HG03103 (cell line): Measurements from ENCODE around the gene STRIP1.

ENCODE experiments used
- ATAC-seq: cut with Tn5 transposase; IDR thresholded peaks from one replicate; pipeline ENCODE4 v1.9.1; 2021; ENCODE audit warnings: low read depth; ENCODE audit not compliant: unreplicated experiment

Gene STRIP1

DNA sequence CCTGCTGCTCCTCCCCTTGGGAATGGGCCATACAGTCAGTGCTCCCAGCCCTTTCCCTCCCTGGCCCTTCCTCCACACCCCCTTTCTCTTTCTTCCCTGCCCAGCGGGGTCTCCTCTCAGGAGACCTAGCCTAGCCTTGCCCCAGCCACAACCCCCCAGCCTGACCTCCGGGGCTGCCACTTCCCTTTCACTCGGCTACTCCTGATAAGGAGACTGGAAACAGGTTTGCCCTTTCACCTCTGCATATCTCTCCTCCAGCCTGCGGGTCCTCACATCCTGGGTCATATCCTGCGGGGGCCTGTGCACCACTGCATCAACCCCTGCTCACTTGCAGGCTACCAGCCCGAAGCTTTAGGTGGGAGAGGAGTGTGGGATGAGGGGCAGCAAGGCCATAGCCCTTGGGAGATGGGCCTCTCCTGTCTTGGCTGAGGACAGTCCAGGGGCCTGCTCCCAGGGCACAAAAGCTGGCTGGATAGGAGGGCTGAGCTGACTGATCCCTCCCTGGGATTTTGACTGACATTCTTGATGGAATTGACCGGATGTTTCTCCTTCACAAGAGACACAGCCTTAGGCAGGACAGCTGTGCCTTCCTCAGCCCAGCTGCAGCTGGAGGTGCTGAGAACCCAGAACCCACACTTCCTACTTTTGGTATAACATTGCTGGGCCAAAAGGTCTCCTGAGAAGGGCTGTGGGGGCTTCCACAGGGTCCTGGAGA is 55.3 kb downstream of the STRIP1 start:
- ATAC-seq = no peak

DNA sequence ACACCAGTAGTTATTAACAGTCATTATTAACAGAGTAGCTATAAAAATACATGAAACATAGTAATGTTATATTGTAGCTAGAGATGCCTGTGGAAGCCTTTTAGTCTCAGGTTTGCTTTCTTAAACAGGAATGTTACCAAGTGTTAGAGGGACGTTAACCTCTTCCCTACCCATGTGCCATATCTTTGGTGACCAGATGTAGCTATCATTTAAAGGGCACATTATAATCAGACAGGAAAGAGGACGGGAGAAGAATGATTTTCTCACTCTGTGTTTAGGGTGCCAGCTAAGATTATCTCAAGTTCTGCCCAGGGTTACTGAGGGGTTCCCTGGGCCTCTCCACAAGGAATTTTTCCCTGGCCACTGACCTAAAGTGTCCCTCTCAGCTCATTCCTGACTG is 57.0 kb downstream of the STRIP1 start:
- no peak for ATAC-seq

DNA sequence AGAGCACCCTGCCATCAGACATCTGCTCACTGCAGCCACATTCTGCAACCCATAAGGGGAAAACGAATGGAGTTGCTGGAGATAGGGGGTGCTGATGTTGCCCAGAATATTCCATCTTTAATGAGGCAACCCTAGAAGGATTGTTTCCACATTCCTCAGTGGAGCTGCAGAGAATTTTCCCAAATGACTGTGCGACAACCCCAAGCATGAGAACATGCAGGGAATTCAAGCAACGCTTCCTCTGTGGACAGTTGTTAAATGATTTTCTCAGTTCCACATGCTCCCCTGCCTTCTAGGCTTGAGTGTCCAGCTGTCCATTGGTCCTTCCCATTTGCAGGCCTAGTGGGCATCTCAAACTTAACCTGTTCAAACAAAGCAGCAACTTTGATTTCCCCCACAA is 57.4 kb downstream of the STRIP1 start:
- no peak for ATAC-seq

DNA sequence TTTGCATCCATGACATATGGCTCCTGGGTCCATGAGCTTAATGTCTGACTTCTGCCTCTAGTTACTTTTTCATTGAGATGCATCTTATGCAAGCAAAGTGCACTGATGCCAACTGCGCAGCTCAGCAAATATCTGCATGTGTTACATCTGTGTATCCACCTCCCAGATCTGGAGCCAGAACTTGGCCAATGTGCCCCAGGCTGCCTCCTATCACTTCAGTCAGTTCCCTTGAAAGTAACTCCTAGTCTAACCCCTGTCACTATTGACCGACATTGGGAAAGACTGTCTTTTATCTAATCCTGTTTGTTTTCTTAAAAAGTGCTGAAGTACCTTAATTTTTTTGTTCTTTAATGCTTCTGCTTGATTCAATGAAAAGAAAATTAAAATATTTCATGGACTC is 58.6 kb downstream of the STRIP1 start:
- no peak for ATAC-seq

DNA sequence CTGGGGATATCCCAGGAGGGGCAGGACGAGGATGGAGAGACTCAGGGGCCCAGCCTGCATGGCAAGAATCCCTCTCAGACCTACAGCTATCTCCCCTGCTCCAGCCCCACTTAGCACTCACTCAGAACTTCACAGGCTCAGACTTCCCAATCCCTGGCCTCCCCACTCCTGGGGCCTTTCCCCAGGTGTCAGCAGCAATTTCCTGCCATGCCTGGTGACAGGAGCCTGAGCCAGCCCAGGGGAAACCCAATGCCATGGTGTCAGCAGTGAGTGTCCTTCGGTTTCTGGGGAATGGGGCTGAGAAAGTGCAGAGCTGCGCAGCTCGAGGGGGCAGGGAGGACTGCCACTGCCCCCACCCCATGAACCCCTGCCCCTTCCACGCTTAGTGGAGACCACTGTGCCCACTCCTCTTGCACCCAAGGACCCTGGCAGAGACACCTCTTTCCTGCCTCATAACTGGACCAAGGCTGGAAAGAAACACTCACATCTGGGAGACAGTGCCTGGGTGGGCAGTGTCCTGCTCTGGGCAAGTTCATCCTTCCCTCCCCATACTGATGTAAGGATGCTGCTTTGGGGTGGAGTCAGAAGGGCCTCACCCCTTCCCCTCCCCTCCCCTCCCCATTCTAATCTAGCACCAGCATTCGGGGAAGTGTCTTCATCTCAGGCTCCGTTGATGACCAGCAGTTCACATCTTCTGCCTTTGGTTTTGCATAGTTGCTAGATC is 60.7 kb downstream of the STRIP1 start:
- no peak for ATAC-seq

- no peak for ATAC-seq
These were observed 63.2 kb downstream of the STRIP1 start for GRCh38 chr1:110097507-110098221.

DNA sequence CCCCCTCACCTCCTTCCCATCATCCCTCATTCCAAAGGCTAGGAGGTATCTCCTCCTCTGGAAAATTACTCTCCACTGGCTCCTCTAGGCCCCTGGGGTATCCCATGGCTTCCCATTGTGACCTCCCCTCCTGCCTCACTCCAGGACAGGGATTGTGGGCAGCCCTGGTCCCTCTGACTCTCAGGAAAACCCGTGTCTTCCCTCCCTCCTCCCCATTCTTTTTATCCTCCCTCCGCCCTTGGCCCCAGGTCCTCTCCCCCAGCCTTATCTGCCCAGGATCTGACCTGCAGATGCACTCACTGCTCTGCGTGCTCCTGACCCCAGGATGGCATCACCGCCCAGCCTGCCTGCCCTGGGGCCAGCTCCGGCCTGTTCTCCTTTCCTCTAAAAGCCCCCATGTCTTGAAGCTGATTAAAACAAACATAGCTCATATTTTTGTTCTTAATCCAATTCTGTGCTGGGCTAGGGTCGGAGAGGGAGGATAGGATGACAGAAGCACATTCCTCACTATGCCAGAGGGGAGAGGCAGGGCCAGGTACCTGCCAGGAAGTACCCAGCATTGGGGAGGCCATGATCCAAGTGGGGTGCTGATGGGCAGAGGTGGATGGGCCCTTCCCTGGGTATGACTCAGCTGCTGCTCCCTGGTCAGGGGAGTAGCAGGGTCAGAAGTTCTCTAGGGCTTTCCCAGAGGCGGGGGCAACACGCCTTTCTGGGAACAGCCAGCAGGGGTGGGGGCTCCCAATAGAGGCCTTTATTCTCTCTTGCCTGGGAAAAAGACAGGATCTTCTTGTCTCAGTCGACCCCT is 64.0 kb downstream of the STRIP1 start:
- ATAC-seq = no peak

GRCh38 chr1:110100335-110100734 is 65.9 kb downstream of the STRIP1 start:
- no peak for ATAC-seq

- ATAC-seq = no peak
These were observed 67.7 kb downstream of the STRIP1 start for GRCh38 chr1:110102081-110102480.
